GM21576 (cell line): ENCODE data around the gene OR11G2.
"Not testable (repeated sequence)": the region's sequence is repeated elsewhere in the genome, so short reads cannot be mapped to it uniquely, and the experiment has no call there.

ENCODE experiments used
- ATAC-seq: cut with Tn5 transposase; IDR thresholded peaks from one replicate; pipeline ENCODE4 v1.9.1; 2021; ENCODE audit warnings: mild to moderate bottlenecking, moderate library complexity; ENCODE audit not compliant: unreplicated experiment

Gene OR11G2

GRCh38 chr14:20219033-20219432 is 28.3 kb downstream of the OR11G2 start:
- no peak for ATAC-seq

- no peak for ATAC-seq
Observed at GRCh38 chr14:20223410-20223809, 32.7 kb downstream of the OR11G2 start, which contains the start of gene OR11H6. TSS of gene OR11H6 (plus strand) at chr14:20223710. CDS start at chr14:20223710, 0 bp downstream.

GRCh38 chr14:20228681-20229080 is 38.0 kb downstream of the OR11G2 start, which contains the start of gene OR11H7:
TSS of gene OR11H7 (plus strand) at chr14:20228981.
- no peak for ATAC-seq

- ATAC-seq: not testable (repeated sequence)
Observed at GRCh38 chr14:20235415-20235814, 44.7 kb downstream of the OR11G2 start.

GRCh38 chr14:20247646-20248246 is 57.0 kb downstream of the OR11G2 start:
- no peak for ATAC-seq
